ENCODE data around the gene DBI.

- TF ChIP-seq POLR2AphosphoS5 (IDR thresholded peaks at IDR 0.05) (no peak), POLR2A (IDR thresholded peaks at IDR 0.05) (no peak), EP300 (IDR thresholded peaks at IDR 0.05) (no peak)
- TF ChIP-seq, protein P1, sequence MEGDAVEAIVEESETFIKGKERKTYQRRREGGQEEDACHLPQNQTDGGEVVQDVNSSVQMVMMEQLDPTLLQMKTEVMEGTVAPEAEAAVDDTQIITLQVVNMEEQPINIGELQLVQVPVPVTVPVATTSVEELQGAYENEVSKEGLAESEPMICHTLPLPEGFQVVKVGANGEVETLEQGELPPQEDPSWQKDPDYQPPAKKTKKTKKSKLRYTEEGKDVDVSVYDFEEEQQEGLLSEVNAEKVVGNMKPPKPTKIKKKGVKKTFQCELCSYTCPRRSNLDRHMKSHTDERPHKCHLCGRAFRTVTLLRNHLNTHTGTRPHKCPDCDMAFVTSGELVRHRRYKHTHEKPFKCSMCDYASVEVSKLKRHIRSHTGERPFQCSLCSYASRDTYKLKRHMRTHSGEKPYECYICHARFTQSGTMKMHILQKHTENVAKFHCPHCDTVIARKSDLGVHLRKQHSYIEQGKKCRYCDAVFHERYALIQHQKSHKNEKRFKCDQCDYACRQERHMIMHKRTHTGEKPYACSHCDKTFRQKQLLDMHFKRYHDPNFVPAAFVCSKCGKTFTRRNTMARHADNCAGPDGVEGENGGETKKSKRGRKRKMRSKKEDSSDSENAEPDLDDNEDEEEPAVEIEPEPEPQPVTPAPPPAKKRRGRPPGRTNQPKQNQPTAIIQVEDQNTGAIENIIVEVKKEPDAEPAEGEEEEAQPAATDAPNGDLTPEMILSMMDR (IDR thresholded peaks at IDR 0.05), result no peak
Measured at GRCh38 chr2:119378566-119378965, 11.8 kb downstream of the DBI start.
